H1 (cell line): ENCODE results near the gene MRPS2. TPM values are rescaled to one million over a fixed set of nuclear protein-coding genes. Genes with fewer than 3 reads are reported as not detected.

Experiments used
- CTCF ChIA-PET: fragments of 300-600 bp; sonication (Branson Sonifier 250); formaldehyde crosslinking; loops from one replicate; lab custom pipeline; 2021; ENCODE audit not compliant: partially characterized antibody; lab: Charles Lee
- POLR2A ChIA-PET: fragments of 300-600 bp; sonication (Branson Sonifier 250); formaldehyde crosslinking; loops from one replicate; lab custom pipeline; 2021; ENCODE audit warnings: inconsistent platforms; ENCODE audit not compliant: partially characterized antibody; lab: Charles Lee
- DNase-seq, 2 experiments: peaks; one replicate each; pipeline versions ENCODE4 v3.0.0 to v3.0.0-alpha.2; 2010 to 2022; ENCODE audit warnings: low spot score in 2 of 2, low read depth in 1 of 2, mixed read lengths in 1 of 2
- FAIRE-seq: peaks from 2 replicates; lab custom pipeline; 2011; peaks lifted over from hg19 to GRCh38; lab: Jason Lieb, UNC
- H2AFZ ChIP-seq: 2 replicates; pipeline ENCODE4 v1.8.1; 2012; ENCODE audit warnings: low read length, inconsistent platforms
- H2AK5ac ChIP-seq: 2 replicates; pipeline ENCODE4 v1.6.1; 2013; ENCODE audit warnings: low read depth, low read length
- H2BK120ac ChIP-seq: replicated peaks from 2 replicates; pipeline ENCODE3; 2013; ENCODE audit warnings: low read depth, low read length, inconsistent platforms
- H2BK12ac ChIP-seq: 2 replicates; pipeline ENCODE4 v1.6.1; 2013; ENCODE audit warnings: low read depth, low read length
- H2BK15ac ChIP-seq: 2 replicates; pipeline ENCODE4 v1.6.1; 2013; ENCODE audit warnings: low read length
- H2BK20ac ChIP-seq: 2 replicates; pipeline ENCODE4 v1.6.1; 2013; ENCODE audit warnings: low read length
- H2BK5ac ChIP-seq: 2 replicates; pipeline ENCODE4 v1.6.1; 2013; ENCODE audit warnings: low read depth, low read length
- H3K14ac ChIP-seq: 2 replicates; pipeline ENCODE4 v1.6.1; 2013; ENCODE audit warnings: inconsistent platforms; ENCODE audit not compliant: insufficient read length
- H3K18ac ChIP-seq: 2 replicates; pipeline ENCODE4 v1.6.1; 2013; ENCODE audit warnings: low read length; ENCODE audit errors: extremely low read depth
- H3K23ac ChIP-seq: 2 replicates; pipeline ENCODE4 v1.6.1; 2013; ENCODE audit warnings: inconsistent platforms; ENCODE audit not compliant: insufficient read length
- H3K23me2 ChIP-seq: 2 replicates; pipeline ENCODE4 v1.6.1; 2013; ENCODE audit warnings: low read depth, low read length
- H3K27ac ChIP-seq: 2 replicates; pipeline ENCODE4 v1.6.1; 2011; ENCODE audit warnings: low read depth, low read length, inconsistent platforms
- H3K27me3 ChIP-seq, 4 experiments: replicated peaks in 1 of 4; 1 replicate in 1 of 4; 2 replicates in 3 of 4; pipeline versions ENCODE4 v1.6.1 to v1.8.1; 2011 to 2013; ENCODE audit warnings: low read length in 3 of 4, mild to moderate bottlenecking in 3 of 4, inconsistent platforms in 2 of 4, mixed read lengths in 2 of 4, moderate library complexity in 1 of 4; ENCODE audit not compliant: control insufficient read depth in 3 of 4, insufficient read depth in 3 of 4; ENCODE audit errors: extremely low read depth in 1 of 4
- H3K36me3 ChIP-seq, 4 experiments: 2 replicates each; pipeline versions ENCODE4 v1.6.1 to v1.8.1; 2011 to 2013; ENCODE audit warnings: mild to moderate bottlenecking in 4 of 4, low read length in 3 of 4, moderate library complexity in 2 of 4, control low read depth in 1 of 4, inconsistent platforms in 1 of 4; ENCODE audit not compliant: insufficient read depth in 4 of 4, control insufficient read depth in 2 of 4
- H3K4ac ChIP-seq: replicated peaks from 2 replicates; pipeline ENCODE3; 2013; ENCODE audit warnings: low read length, low read depth, mixed read lengths, inconsistent platforms; ENCODE audit not compliant: insufficient read length
- H3K4me1 ChIP-seq, 4 experiments: replicated peaks in 1 of 4; 1 replicate in 1 of 4; 2 replicates in 3 of 4; pipeline versions ENCODE4 v1.6.1 to v1.8.1; 2011 to 2013; ENCODE audit warnings: low read length in 3 of 4, inconsistent platforms in 2 of 4, mixed read lengths in 1 of 4; ENCODE audit not compliant: insufficient read depth in 4 of 4, control insufficient read depth in 3 of 4
- H3K4me2 ChIP-seq, 2 experiments: 2 replicates each; pipeline versions ENCODE4 v1.6.1 to v1.8.1; 2011 to 2013; ENCODE audit warnings: low read depth in 2 of 2, low read length in 2 of 2, control low read depth in 1 of 2, inconsistent platforms in 1 of 2, mild to moderate bottlenecking in 1 of 2; ENCODE audit not compliant: insufficient read depth in 1 of 2
- H3K4me3 ChIP-seq, 4 experiments: fragments of 200-600, 300-600 bp in 1 of 4; sonication (generic), shearing (Covaris generic), sonication (Bioruptor Twin) in 1 of 4; 2 replicates each; pipeline versions ENCODE4 v1.5.1 to v1.8.1; 2011 to 2016; ENCODE audit warnings: low read length in 4 of 4, low read depth in 3 of 4, control low read depth in 2 of 4, inconsistent platforms in 2 of 4, mild to moderate bottlenecking in 2 of 4, mixed read lengths in 1 of 4, moderate library complexity in 1 of 4; ENCODE audit not compliant: insufficient read depth in 2 of 4; ENCODE audit errors: extremely low read depth in 1 of 4
- H3K56ac ChIP-seq: replicated peaks from 2 replicates; pipeline ENCODE3; 2013; ENCODE audit warnings: low read depth, mild to moderate bottlenecking, mixed read lengths, low read length, inconsistent platforms; ENCODE audit not compliant: insufficient read length
- H3K79me1 ChIP-seq: 2 replicates; pipeline ENCODE4 v1.6.1; 2013; ENCODE audit warnings: low read depth, low read length, control low read depth
- H3K79me2 ChIP-seq, 2 experiments: 2 replicates each; pipeline versions ENCODE4 v1.6.1 to v1.8.1; 2012 to 2013; ENCODE audit warnings: low read length in 2 of 2, mild to moderate bottlenecking in 2 of 2, inconsistent platforms in 1 of 2; ENCODE audit not compliant: insufficient read depth in 2 of 2, control insufficient read depth in 1 of 2
- H3K9ac ChIP-seq, 4 experiments: replicated peaks in 1 of 4; 1 replicate in 1 of 4; 2 replicates in 3 of 4; pipeline versions ENCODE4 v1.6.1 to v1.8.1; 2011 to 2013; ENCODE audit warnings: low read depth in 3 of 4, low read length in 3 of 4, control low read depth in 2 of 4, mild to moderate bottlenecking in 2 of 4, moderate library complexity in 2 of 4, inconsistent platforms in 1 of 4; ENCODE audit errors: extremely low read depth in 1 of 4
- H3K9me3 ChIP-seq, 2 experiments: 2 replicates each; pipeline versions ENCODE4 v1.6.1 to v1.8.1; 2012 to 2013; ENCODE audit warnings: mild to moderate bottlenecking in 2 of 2, moderate library complexity in 2 of 2, control low read depth in 1 of 2, inconsistent platforms in 1 of 2, low read depth in 1 of 2, low read length in 1 of 2, mixed read lengths in 1 of 2; ENCODE audit not compliant: insufficient read depth in 2 of 2
- H4K20me1 ChIP-seq, 2 experiments: replicated peaks in 1 of 2; 2 replicates each; pipeline versions ENCODE3 to v1.8.1; 2011 to 2013; ENCODE audit warnings: inconsistent platforms in 2 of 2, low read length in 2 of 2, mild to moderate bottlenecking in 1 of 2; ENCODE audit not compliant: insufficient read depth in 2 of 2, control insufficient read depth in 1 of 2
- H4K5ac ChIP-seq: 2 replicates; pipeline ENCODE4 v1.6.1; 2013; ENCODE audit warnings: low read length, low read depth, mixed read lengths, inconsistent platforms; ENCODE audit not compliant: insufficient read length
- H4K8ac ChIP-seq: 2 replicates; pipeline ENCODE4 v1.8.0; 2013; ENCODE audit warnings: mild to moderate bottlenecking, moderate library complexity, low read length, inconsistent platforms; ENCODE audit not compliant: insufficient read depth; ENCODE audit errors: extremely low read depth
- H4K91ac ChIP-seq: replicated peaks from 2 replicates; pipeline ENCODE3; 2013; ENCODE audit warnings: low read length, mixed read lengths, inconsistent platforms; ENCODE audit not compliant: insufficient read length
- BACH1 ChIP-seq: IDR thresholded peaks from 2 replicates; pipeline ENCODE4 v1.6.1; 2012; ENCODE audit warnings: low read length, improper control_type of control experiment
- CEBPB ChIP-seq: IDR thresholded peaks from 2 replicates; pipeline ENCODE4 v1.6.1; 2012; ENCODE audit warnings: low read depth, low read length
- CTCF ChIP-seq, 3 experiments: IDR thresholded peaks; 1 replicate in 2 of 3; 2 replicates in 1 of 3; pipeline versions ENCODE4 v1.5.1 to v1.6.1; 2011; ENCODE audit warnings: low read length in 3 of 3, mild to moderate bottlenecking in 3 of 3, inconsistent platforms in 2 of 3, low read depth in 1 of 3, moderate library complexity in 1 of 3; ENCODE audit not compliant: insufficient read depth in 1 of 3; ENCODE audit errors: control extremely low read depth in 1 of 3
- EGR1 ChIP-seq: IDR thresholded peaks from 2 replicates; pipeline ENCODE4 v1.6.1; 2011; ENCODE audit warnings: low read depth, low read length, borderline replicate concordance
- HDAC2 ChIP-seq, 2 experiments: fragments of 300-600 bp in 1 of 2; sonication (generic) in 1 of 2; IDR thresholded peaks; 2 replicates each; pipeline ENCODE4 v1.6.1; 2011 to 2012; ENCODE audit warnings: low read depth in 2 of 2, low read length in 2 of 2, mild to moderate bottlenecking in 2 of 2, moderate library complexity in 2 of 2, borderline replicate concordance in 1 of 2, inconsistent platforms in 1 of 2
- RAD21 ChIP-seq, 2 experiments: IDR thresholded peaks in 1 of 2; conservative IDR thresholded peaks in 1 of 2; 2 replicates each; pipeline ENCODE4 v1.6.1; 2011; ENCODE audit warnings: low read depth in 2 of 2, low read length in 2 of 2, improper control_type of control experiment in 1 of 2, inconsistent platforms in 1 of 2, mild to moderate bottlenecking in 1 of 2, moderate library complexity in 1 of 2
- RXRA ChIP-seq: IDR thresholded peaks from 2 replicates; pipeline ENCODE4 v1.6.1; 2011; ENCODE audit warnings: low read depth, mild to moderate bottlenecking, low read length, moderate library complexity; ENCODE audit not compliant: insufficient read depth
- SIRT6 ChIP-seq: IDR thresholded peaks from one replicate; pipeline ENCODE4 v1.7.1; 2012; ENCODE audit warnings: low read length, inconsistent platforms
- TEAD4 ChIP-seq: IDR thresholded peaks from 2 replicates; pipeline ENCODE4 v1.6.1; 2012; ENCODE audit warnings: low read depth, low read length, inconsistent platforms, mixed read lengths
- YY1 ChIP-seq: IDR thresholded peaks from 2 replicates; pipeline ENCODE4 v1.6.1; 2011; ENCODE audit warnings: low read depth, mild to moderate bottlenecking, low read length
- WGBS, 2 experiments: shearing (Covaris generic) in 1 of 2; methylation state at CpG; one replicate each; pipeline versions ENCODE4 v1.1.6 to v1.1.7; 2013 to 2015; ENCODE audit warnings: low lambda C conversion rate in 2 of 2, mixed read lengths in 2 of 2, inconsistent platforms in 1 of 2, low coverage in 1 of 2, missing lambda C conversion rate in 1 of 2; ENCODE audit not compliant: insufficient replicate concordance in 2 of 2, insufficient coverage in 1 of 2, insufficient read length in 1 of 2; ENCODE audit errors: extremely low coverage in 1 of 2, missing lambda C conversion rate in 1 of 2; 5-methylcytosine and 5-hydroxymethylcytosine counted together
- polyA plus RNA-seq, 7 experiments: library from polyadenylated mRNA; depleted of rRNA in 3 of 7; stranded (reverse) in 5 of 7; unstranded in 2 of 7; fragments of >200 nt in 5 of 7; fragments of 200-250 nt in 2 of 7; gene quantifications; 1 replicate in 5 of 7; 2 replicates in 1 of 7; 4 replicates in 1 of 7; pipeline versions ENCODE4 v1.2.1 to v1.2.3, GENCODE V29; 2011 to 2013; ENCODE audit warnings: missing spikeins in 2 of 7, mixed read lengths in 2 of 7
- total RNA-seq: library from RNA; stranded (reverse); fragmentation: NEBNext Ultra II Directional; extraction: Animal tissue kit (Norgen Biotek cat#: 25700); gene quantifications from 2 replicates; pipeline ENCODE4 v1.2.1, GENCODE V29; 2021

The MRPS2 gene
- total and polyA plus RNA-seq, 2 of the 8 experiments (the other 6 are each of a cell fraction or from before 2014, with no cell fraction given): 78.6 to 476 TPM

DNA sequence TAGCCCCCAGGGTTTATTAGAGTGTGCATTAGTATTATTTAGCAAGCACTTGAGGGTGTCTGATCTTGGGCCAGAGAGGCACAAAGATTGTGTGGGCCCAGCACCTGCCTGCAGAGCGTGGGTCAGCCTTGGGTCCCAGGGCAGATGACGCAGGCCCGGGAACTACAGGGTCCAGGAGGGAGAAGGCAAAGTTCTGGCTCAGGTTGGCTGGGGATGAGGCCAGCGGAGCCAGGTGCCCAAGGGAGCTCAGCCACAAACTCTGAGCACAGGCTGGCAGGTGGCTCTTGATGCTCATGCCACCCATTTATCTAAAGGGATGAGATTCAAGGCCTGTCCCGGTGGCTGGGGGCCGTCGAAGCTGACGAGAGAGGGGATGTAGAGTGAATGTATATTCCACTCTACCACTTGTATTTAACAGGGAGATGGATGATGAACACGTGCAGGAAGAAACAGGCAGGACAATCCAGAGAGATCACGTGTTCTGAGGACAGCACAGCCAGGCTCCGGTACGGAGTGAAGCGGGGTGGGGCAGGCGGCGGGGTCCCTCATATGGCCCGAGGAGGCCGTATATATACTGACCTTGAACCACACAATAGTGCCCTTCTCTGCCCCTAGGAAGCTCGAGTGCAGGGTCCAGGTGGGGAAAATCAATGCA, 44.6 kb downstream of the MRPS2 start:
- DNase-seq (no peak), FAIRE-seq (no peak)
- Histone ChIP-seq H3K36me3 (no peaks in the 10 kb centered on the region), H3K18ac (no peak overlapping the region), H2BK15ac (no peak overlapping the region), H2BK120ac (no peak overlapping the region), H3K4me3 (no peak overlapping the region), H3K56ac (no peak overlapping the region), H3K79me1 (no peaks in the 10 kb centered on the region), H3K27me3 (no peaks in the 10 kb centered on the region), H3K23me2 (no peaks in the 10 kb centered on the region), H2AFZ (no peak overlapping the region), H2BK20ac (no peak overlapping the region), H4K20me1 (no peaks in the 10 kb centered on the region), H3K79me2 (no peaks in the 10 kb centered on the region), H3K14ac (no peak overlapping the region), H3K27ac (no peak overlapping the region), H4K91ac (no peak overlapping the region), H3K9me3 (no peaks in the 10 kb centered on the region), H4K8ac (no peak overlapping the region), H2AK5ac (no peak overlapping the region), H3K4ac (no peak overlapping the region), H3K4me1 (no peaks in the 10 kb centered on the region), H3K4me2 (no peak overlapping the region), H4K5ac (no peak overlapping the region), H3K23ac (no peak overlapping the region), H3K9ac (no peak overlapping the region), H2BK5ac (no peak overlapping the region), H2BK12ac (no peak overlapping the region)
- ChIA-PET CTCF (interaction anchor here (0.6 kb wide), 1 partner anchor 62 kb away, joined by 3 read pairs; no protein-coding TSS in a partner anchor), POLR2A (interaction anchor here (0.6 kb wide), 1 partner anchor 242 kb away, joined by 4 read pairs; no protein-coding TSS in a partner anchor)
- WGBS, 2 experiments: 83% methylated on average over 17 of the region's 18 CpGs; no CpG with 5 or more reads in 1 of the 2 experiments
- no peak for TF ChIP-seq HDAC2 (IDR thresholded peaks at IDR 0.05; ENCODE audit: borderline replicate concordance in 1 of 2, low read depth in 2 of 2, low read length in 2 of 2)
- TF ChIP-seq RAD21 (IDR thresholded peaks at IDR 0.05 in 1 of 2, conservative IDR thresholded peaks at IDR 0.05 in 1 of 2; ENCODE audit: low read depth in 2 of 2, low read length in 2 of 2): no peak
- TF ChIP-seq EGR1: no peak
- no peak for TF ChIP-seq BACH1
- no peak for TF ChIP-seq YY1
- no peak for TF ChIP-seq TEAD4
- no peak for TF ChIP-seq CEBPB
- no peak for TF ChIP-seq SIRT6
- TF ChIP-seq RXRA: no peak
- no peak for TF ChIP-seq CTCF (IDR thresholded peaks at IDR 0.05; ENCODE audit: control extremely low read depth in 1 of 3, insufficient read depth in 1 of 3, low read depth in 1 of 3, low read length in 3 of 3)
